ENCODE measurements around the gene CPNE4.

GRCh38 chr3:131914090-131914691 is 120.6 kb downstream of the CPNE4 start:
- no peak for TF ChIP-seq CTCF (IDR thresholded peaks at IDR 0.05; ENCODE audit: low read length)
- no peak for TF ChIP-seq EZH2 (IDR thresholded peaks at IDR 0.05; ENCODE audit: borderline replicate concordance, low read length)

All from OCI-LY1 (cell line).